Measurements from ENCODE around the gene ETFB.

ETFB gene

GRCh38 chr19:51327066-51328001 is 38.9 kb downstream of the ETFB start:
- DNase-seq (ENCODE audit: low spot score) = no peak

DNA sequence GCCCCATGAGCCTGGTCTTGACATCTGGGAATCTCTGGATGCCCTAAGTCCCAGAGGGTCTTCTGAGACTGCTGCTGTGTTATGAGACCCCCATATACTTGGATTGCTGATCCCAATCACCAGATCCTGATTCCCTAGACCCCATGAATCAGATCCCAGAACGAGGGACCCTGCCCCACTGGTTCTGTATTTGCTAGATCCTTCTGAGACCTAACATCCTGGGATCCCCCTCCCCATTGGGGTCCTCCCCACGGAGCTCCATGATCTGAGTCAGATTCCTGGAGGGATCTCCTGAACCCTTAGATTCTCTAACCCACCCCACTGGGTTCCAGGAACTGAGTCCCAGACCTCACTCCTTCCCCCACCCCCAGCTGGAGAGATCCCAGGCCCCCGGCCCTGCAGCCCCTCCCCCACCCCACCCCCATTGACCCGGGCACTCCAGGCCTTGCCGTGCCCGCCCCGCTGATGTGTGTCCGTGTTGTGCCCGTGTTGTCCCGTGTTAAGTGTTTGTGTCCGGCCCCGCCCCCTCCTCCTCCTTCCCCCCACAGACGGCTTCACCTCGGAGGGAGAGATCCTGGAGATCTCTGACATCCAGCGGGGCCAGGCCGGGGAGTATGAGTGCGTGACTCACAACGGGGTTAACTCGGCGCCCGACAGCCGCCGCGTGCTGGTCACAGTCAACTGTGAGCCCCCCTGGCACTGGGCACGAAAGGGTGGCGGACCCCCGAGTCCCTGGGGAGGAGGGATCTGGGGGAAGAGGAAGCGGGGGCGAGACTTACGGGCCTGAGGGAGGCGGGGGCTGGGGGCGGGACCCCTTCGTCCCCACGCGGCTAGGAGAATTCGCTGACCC is 39.7 kb downstream of the ETFB start:
- no peak for DNase-seq (ENCODE audit: low spot score)

GRCh38 chr19:51325161-51325976 is 40.8 kb downstream of the ETFB start:
- DNase-seq (ENCODE audit: low spot score) = no peak

GRCh38 chr19:51324167-51324481 is 42.1 kb downstream of the ETFB start:
- DNase-seq (ENCODE audit: low spot score) = no peak

DNA sequence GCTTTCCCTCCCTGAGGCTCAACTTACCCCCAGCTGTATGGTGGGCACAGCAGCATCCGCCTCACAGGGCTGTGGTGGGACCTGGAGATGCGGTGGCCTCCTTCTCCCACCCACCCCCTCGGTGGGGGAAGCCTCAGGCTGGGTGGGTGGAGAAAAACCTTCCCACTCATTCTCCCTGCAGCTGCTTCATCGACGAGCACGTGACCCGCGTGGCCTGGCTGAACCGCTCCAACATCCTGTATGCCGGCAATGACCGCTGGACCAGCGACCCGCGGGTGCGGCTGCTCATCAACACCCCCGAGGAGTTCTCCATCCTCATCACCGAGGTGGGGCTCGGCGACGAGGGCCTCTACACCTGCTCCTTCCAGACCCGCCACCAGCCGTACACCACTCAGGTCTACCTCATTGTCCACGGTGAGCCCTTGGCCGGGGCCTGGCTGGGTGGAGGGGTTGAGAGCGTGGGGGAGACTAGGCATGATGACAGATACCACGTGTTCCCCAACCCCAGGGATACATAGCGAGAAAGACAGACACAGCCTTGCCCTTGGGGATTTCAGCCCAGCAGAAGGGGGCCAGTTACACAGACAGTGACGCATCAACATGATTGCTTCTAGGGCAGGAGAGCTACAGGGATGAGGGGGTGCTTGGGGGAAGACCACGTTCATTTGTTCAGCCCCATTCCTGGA is 42.6 kb downstream of the ETFB start:
- DNase-seq (ENCODE audit: low spot score) = no peak

- DNase-seq (ENCODE audit: low spot score) = no peak
Measured at GRCh38 chr19:51321799-51322198, 44.4 kb downstream of the ETFB start.

DNA sequence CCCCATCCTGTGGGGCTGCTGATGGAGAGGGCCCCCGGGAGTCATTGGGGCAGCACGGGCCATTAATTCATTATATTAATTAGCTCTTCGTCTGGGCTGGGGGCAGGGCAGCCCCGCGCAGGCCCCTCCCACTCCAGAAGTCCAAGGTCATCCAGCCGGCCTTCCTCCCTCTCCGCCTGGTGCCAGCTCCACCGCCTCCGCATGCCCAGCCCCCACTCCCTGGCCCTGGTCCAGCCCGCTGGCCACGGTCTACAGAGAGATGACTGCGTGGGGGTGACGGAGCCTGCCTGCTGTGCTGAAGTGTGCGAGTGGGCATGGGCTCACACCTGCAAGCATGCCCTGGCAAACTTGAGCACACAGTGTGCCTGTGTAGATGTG is 45.9 kb downstream of the ETFB start:
- no peak for DNase-seq (ENCODE audit: low spot score)

GRCh38 chr19:51319649-51320279 is 46.4 kb downstream of the ETFB start:
- DNase-seq (ENCODE audit: low spot score) = no peak

DNA sequence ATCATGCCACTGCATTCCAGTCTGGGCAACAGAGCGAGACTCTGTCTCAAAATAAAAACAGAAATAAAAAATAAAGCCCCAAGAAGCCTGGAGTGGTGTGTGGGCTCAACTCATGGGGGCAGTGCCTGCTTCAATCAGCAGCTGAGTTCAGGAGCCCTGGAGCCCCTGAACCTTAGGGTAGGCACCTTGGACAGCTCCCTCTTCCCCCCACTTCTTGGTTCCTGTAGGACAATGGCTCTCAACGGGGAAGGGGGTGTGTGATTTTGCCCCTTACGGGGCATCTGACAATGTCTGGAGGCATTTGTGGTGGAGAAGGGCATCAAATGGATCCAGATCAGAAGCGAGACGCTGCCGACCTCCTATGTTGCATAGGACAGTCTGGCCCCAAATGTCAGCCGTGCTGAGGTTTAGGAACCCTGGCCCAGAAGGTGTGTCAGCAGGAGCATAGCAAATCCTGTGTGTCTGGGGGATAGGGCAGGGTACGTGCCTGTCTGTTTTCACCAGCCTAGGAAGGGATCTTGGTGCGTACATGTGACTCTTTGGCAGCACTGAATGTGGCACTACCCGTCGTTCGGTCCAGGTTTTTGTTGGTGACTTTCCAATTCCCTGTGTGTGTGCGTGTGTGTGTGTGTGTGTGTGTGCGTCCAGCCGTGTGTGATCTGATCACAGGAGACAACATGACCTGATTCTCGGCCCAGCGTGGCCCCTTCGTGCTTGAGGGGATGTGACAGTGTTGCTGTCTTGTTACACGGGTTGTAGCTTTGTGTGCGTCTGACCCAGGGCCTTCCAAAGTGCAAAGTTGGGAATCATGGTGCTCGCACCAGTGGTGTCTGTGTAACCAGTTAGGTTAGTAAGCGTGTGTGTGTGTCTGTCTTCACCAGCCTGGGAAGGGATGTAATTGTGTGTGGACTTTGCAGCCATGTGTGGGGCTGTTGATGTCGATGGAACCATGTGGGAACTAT is 47.2 kb downstream of the ETFB start:
- DNase-seq (ENCODE audit: low spot score) = no peak

GRCh38 chr19:51317968-51318367 is 48.2 kb downstream of the ETFB start:
- DNase-seq (ENCODE audit: low spot score) = no peak

DNA sequence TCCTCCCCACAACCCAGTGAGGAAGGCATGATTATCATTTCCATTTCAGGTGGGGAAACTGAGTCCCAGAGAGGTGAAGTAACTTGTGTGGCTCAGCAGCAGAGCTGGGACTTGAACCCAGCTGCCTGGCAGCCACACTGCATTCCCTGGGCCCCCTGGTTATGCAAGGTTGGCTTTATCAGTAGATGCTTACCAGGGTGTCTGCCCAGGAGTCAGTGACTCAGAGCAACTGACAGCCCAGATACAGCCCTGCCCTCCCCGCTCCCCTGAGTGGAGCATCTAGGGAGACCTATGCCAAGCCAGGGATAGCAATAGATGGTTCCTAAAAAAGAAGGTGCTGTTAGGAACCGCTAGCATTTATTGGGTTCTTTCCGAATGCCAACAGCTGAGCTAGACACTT is 48.8 kb downstream of the ETFB start:
- DNase-seq (ENCODE audit: low spot score) = no peak

DNA sequence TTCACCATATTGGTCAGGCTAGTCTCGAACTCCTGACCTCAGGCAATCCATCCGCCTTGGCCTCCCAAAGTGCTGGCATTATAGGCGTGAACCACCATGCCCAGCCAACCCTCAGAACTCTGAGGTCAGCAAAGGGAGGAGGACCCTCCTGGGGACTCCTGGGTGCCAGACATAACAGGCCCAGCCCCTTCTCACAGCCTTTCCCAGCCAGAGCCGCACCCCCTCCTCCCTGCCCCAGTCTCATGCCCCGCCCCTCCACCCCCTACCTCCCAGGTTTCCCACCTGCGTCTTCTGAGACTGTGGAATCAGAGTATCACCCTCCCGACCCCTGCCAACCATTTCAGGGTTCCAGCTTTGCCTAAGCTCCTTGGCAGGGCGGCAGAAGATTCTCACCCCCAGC is 49.5 kb downstream of the ETFB start:
- no peak for DNase-seq (ENCODE audit: low spot score)

DNA sequence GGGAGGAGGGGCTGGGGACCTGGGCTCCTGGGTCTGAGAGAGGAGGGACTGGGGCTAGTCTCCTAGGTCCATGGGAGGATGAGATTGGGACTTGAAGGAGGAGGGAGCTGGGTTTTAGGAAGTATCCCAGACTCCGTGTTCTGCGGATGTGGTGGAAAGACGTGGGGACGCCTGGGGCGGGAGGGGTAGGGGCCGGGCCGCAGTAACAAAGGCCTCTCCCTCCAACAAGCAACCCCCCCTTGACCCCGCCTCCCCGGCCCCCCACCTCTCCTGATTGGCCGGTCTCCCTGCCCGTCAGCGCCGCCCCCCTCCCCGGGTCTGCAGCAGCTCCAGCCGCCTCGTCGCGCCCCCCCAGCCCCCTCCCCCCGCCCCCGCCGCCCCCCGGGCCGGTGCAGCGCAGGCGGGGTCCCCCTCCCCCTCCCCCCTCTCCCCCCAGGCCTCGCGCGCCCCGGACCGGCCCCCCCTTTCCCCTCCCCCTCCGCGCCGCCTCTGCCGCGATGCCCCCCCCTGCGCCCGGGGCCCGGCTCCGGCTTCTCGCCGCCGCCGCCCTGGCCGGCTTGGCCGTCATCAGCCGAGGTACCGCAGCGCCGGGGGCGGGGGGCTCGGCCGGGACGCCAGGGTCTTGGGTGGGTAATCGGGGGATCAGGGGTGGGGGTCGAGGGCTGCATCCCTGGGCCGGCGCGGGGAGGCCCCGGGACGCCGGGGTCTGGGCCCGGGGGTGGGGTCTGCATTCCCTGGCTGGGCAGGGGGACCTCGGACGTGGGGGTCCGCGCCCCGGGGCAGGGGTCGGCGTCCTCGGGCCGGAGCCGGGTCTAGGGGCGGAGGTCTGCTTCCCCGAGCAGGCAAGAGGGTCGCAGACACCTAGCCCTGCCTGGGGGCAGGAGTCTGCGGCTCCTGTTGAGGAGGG is 54.6 kb downstream of the ETFB start, which contains the start of gene IGLON5:
Gene IGLON5, plus strand, starts transcription at position 294 of the 907 bp plus-strand sequence. Its CDS starts 204 bp downstream, at position 498.
- no peak for DNase-seq (ENCODE audit: low spot score)

- DNase-seq (ENCODE audit: low spot score) = no peak
Measured at GRCh38 chr19:51305479-51305878, 60.7 kb downstream of the ETFB start.

GRCh38 chr19:51301266-51301665 is 64.9 kb downstream of the ETFB start:
- DNase-seq (ENCODE audit: low spot score) = no peak

GRCh38 chr19:51297406-51297805 is 68.8 kb downstream of the ETFB start:
- DNase-seq (ENCODE audit: low spot score) = no peak

DNA sequence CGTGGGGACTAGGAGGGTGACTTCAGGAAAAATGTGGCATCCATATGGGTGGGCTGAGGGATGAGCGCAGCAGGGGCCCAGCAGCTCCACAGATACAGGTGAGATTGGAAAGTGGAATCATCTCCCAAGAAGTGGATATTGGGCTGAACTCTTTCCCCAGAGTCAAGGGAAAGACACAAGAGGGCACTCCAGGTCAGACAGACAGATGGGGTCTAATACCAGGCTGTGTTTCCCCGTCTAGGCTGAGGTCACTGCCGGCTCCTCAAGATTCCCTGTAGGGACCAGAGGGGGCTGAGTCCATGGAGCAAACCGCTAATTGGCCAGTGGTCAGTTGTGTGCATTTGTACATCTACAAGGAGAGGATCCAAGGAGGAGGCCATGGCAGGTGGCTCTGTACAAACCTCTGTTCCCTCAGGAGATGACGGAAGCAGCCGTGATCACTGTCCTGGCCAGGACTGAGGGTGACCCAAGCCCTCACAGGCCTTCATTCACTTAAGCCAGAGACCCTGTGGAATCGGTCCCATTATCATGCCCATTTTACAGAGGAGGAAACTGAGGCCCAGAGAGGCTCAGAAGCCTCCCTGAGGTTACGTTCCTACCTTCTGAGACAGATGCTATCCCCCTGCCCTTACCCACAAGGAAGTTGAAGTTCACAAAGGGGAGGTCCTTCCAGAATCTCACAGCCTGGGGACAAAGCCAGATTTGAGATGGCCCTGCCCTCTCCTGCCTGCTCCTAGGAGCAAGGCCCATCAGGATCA is 69.7 kb downstream of the ETFB start:
- no peak for DNase-seq (ENCODE audit: low spot score)

Measured in pons (tissue), 1 donor.